Esophagus muscularis mucosa (tissue), 4 donors: ENCODE data around the gene DDX24. TPM values are rescaled to one million over a fixed set of nuclear protein-coding genes. Genes with fewer than 3 reads are reported as not detected.

ENCODE experiments used
- DNase-seq: peaks from one replicate; pipeline ENCODE4 v3.0.0-alpha.2; 2017; ENCODE audit errors: extremely low spot score
- H3K27ac ChIP-seq, 4 donors: fragments of 200-600 bp; sonication (generic); replicated peaks in 1 of 4; 1 replicate in 3 of 4; 2 replicates in 1 of 4; pipeline ENCODE4 v1.5.1; 2016 to 2019; ENCODE audit warnings: mild to moderate bottlenecking in 1 of 4
- H3K27me3 ChIP-seq, 4 donors: fragments of 200-600 bp; sonication (generic); one replicate each; pipeline versions ENCODE4 v1.5.1 to v1.6.0; 2016 to 2019
- H3K36me3 ChIP-seq, 4 donors: fragments of 200-600 bp; sonication (generic); one replicate each; pipeline ENCODE4 v1.5.1; 2016 to 2019
- H3K4me1 ChIP-seq, 4 donors: fragments of 200-600 bp; sonication (generic); one replicate each; pipeline ENCODE4 v1.5.1; 2016 to 2019
- H3K4me3 ChIP-seq, 4 donors: fragments of 200-600 bp; sonication (generic); 1 replicate in 2 of 4; 2 replicates in 2 of 4; pipeline ENCODE4 v1.5.1; 2016 to 2019; ENCODE audit warnings: mild to moderate bottlenecking in 4 of 4, moderate library complexity in 1 of 4
- H3K9me3 ChIP-seq, 4 donors: fragments of 200-600 bp; sonication (generic); 1 replicate in 3 of 4; 2 replicates in 1 of 4; pipeline ENCODE4 v1.5.1; 2016 to 2019
- EP300 ChIP-seq: sonication (generic); formaldehyde crosslinking; IDR thresholded peaks from one replicate; pipeline ENCODE4 v1.6.1; 2017; ENCODE audit warnings: antibody characterized with exemption
- POLR2A ChIP-seq: fragments of 450-650 bp; IDR thresholded peaks from one replicate; pipeline ENCODE4 v1.6.1; 2017; ENCODE audit warnings: antibody characterized with exemption, moderate library complexity, mild to moderate bottlenecking, low read depth
- POLR2AphosphoS5 ChIP-seq, 2 donors: sonication (generic); formaldehyde crosslinking; IDR thresholded peaks; one replicate each; pipeline ENCODE4 v1.6.1; 2017; ENCODE audit warnings: antibody characterized with exemption in 2 of 2
- WGBS: methylation state at CpG from one replicate; pipeline ENCODE4 v1.1.5; 2018; 5-methylcytosine and 5-hydroxymethylcytosine counted together
- intact Hi-C: fragments of 100-400 bp; cut with DNase I; formaldehyde crosslinking; loops from one replicate; pipeline ENCODE4 v1.15.1; 2023
- total RNA-seq, 4 donors: library from RNA; depleted of rRNA; stranded (reverse); fragments of >200 nt; gene quantifications; one replicate each; pipeline versions ENCODE4 v1.1.0 to v1.2.1, GENCODE V29; 2016
- TF ChIP-seq, protein P1 (sequence below), 3 experiments: fragments of 200-600 bp in 2 of 3; fragments of 450-650 bp in 1 of 3; sonication (generic) in 2 of 3; IDR thresholded peaks; one replicate each; pipeline ENCODE4 v1.5.1; 2017 to 2019; ENCODE audit warnings: antibody characterized with exemption in 3 of 3, mild to moderate bottlenecking in 2 of 3, moderate library complexity in 1 of 3

DDX24 gene
- total RNA-seq, 4 donors from 2014 or later, result 142 to 215 (median 176) TPM

- 85% methylated on average over 1 of the region's 1 CpG for WGBS
- H3K36me3 ChIP-seq, result peaks cover 84 to 100% (median 93%) of the 10 kb centered on the region in 4 donors
- H3K4me1 ChIP-seq, result peaks cover 10 to 45% (median 28%) of the 10 kb centered on the region in 4 donors
- no peak for DNase-seq
- TF ChIP-seq POLR2A, result no peak
- TF ChIP-seq, protein P1, sequence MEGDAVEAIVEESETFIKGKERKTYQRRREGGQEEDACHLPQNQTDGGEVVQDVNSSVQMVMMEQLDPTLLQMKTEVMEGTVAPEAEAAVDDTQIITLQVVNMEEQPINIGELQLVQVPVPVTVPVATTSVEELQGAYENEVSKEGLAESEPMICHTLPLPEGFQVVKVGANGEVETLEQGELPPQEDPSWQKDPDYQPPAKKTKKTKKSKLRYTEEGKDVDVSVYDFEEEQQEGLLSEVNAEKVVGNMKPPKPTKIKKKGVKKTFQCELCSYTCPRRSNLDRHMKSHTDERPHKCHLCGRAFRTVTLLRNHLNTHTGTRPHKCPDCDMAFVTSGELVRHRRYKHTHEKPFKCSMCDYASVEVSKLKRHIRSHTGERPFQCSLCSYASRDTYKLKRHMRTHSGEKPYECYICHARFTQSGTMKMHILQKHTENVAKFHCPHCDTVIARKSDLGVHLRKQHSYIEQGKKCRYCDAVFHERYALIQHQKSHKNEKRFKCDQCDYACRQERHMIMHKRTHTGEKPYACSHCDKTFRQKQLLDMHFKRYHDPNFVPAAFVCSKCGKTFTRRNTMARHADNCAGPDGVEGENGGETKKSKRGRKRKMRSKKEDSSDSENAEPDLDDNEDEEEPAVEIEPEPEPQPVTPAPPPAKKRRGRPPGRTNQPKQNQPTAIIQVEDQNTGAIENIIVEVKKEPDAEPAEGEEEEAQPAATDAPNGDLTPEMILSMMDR (IDR thresholded peaks at IDR 0.05), result no peak
- intact Hi-C loops, result no loop called here
- H3K27me3 ChIP-seq, result no peaks in the 10 kb centered on the region
- H3K4me3 ChIP-seq, result no peak overlapping the region
- no peaks in the 10 kb centered on the region for H3K9me3 ChIP-seq
- H3K27ac ChIP-seq, result no peak overlapping the region
Measured at GRCh38 chr14:94058128-94058673, 22.8 kb downstream of the DDX24 start.

- Histone ChIP-seq H3K9me3 (no peaks in the 10 kb centered on the region), H3K36me3 (peaks cover 90 to 100% (median 99%) of the 10 kb centered on the region in 4 donors), H3K4me3 (no peak overlapping the region), H3K27me3 (no peaks in the 10 kb centered on the region), H3K27ac (no peak overlapping the region), H3K4me1 (peaks cover 4 to 35% (median 25%) of the 10 kb centered on the region in 4 donors)
- intact Hi-C loops, result no loop called here
- TF ChIP-seq EP300, result no peak
- TF ChIP-seq, protein P1 (IDR thresholded peaks at IDR 0.05), result no peak
- no peak for TF ChIP-seq POLR2AphosphoS5 (IDR thresholded peaks at IDR 0.05)
- no peak for TF ChIP-seq POLR2A
- WGBS, result 80% methylated on average over 6 of the region's 6 CpGs
- peak; percentile 19 for DNase-seq
Measured at GRCh38 chr14:94056579-94057308, 24.3 kb downstream of the DDX24 start.

- H3K36me3 ChIP-seq, result peaks cover 76 to 100% (median 97%) of the 10 kb centered on the region in 4 donors
- intact Hi-C loops, result loop anchor here (5.0 kb wide), 1 partner anchor 82 kb away; no protein-coding TSS in a partner anchor
- H3K27me3 ChIP-seq, result no peaks in the 10 kb centered on the region
Measured at GRCh38 chr14:94054936-94055335, 26.1 kb downstream of the DDX24 start.

DNA sequence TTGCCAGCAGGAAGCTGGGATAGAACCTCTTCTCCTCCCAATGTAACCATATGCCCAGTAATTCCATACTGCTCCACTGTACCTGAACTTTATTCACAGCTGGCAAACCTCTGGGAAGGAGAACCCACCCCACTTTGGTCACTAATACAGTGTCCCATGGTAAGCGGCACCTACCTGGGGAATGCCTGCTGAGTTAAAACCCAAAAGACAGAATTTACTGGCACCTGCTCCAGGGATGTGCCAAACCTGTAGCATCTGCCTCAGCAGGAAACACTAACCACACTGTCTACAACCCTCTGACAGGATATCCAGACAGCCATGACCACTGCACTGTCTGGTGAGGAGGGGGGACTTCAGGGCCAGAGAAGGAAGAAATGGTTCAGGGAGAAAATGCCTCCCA, 26.6 kb downstream of the DDX24 start:
- no peak overlapping the region for H3K27ac ChIP-seq
- no peaks in the 10 kb centered on the region for H3K27me3 ChIP-seq
- no peak for TF ChIP-seq POLR2AphosphoS5 (IDR thresholded peaks at IDR 0.05)
- no peak for TF ChIP-seq EP300
- TF ChIP-seq, protein P1 (IDR thresholded peaks at IDR 0.05), result no peak
- no peak for TF ChIP-seq POLR2A
- no peaks in the 10 kb centered on the region for H3K9me3 ChIP-seq
- intact Hi-C loops, result loop anchor here (5.0 kb wide), 1 partner anchor 83 kb away; no protein-coding TSS in a partner anchor
- peak; percentile 66 for DNase-seq
- WGBS, result 100% methylated on average over 1 of the region's 1 CpG
- peaks cover 76 to 100% (median 97%) of the 10 kb centered on the region in 4 donors for H3K36me3 ChIP-seq
- no peak overlapping the region for H3K4me3 ChIP-seq
- peaks cover 23 to 44% (median 30%) of the 10 kb centered on the region in 4 donors for H3K4me1 ChIP-seq

More at GRCh38 chr14:94054936-94055335, 26.1 kb downstream of the DDX24 start:
- H3K4me1 ChIP-seq, result peaks cover 21 to 44% (median 34%) of the 10 kb centered on the region in 4 donors
- H3K9me3 ChIP-seq, result no peaks in the 10 kb centered on the region
- peak; percentile 39 for DNase-seq
- no peak overlapping the region for H3K27ac ChIP-seq
- 97% methylated on average over 7 of the region's 7 CpGs for WGBS
- TF ChIP-seq, protein P1 (IDR thresholded peaks at IDR 0.05), result no peak
- TF ChIP-seq POLR2AphosphoS5 (IDR thresholded peaks at IDR 0.05), result no peak
- no peak for TF ChIP-seq EP300
- TF ChIP-seq POLR2A, result no peak
- H3K4me3 ChIP-seq, result no peak overlapping the region
